IMR-90 (cell line): Measurements from ENCODE around the gene MARS1. TPM values are rescaled to one million over a fixed set of nuclear protein-coding genes. Genes with fewer than 3 reads are reported as not detected.

Experiments used
- ATAC-seq: fragments of 200-7000 bp; cut with Tn5 transposase; 2 replicates; pipeline ENCODE4 v1.9.1; 2020; ENCODE audit warnings: low read depth, mild to moderate bottlenecking, moderate library complexity
- BruUV-seq: library from RNA; stranded (reverse); fragments of 400-500 nt; replicated peaks from 2 replicates; lab custom pipeline; 2021; lab: Mats Ljungman, UMichigan
- CTCF ChIA-PET: fragments of 300-600 bp; formaldehyde crosslinking; extraction: SDS; loops from one replicate; lab custom pipeline; 2021; ENCODE audit warnings: antibody characterized with exemption; lab: Yijun Ruan, JAX
- POLR2A ChIA-PET: fragments of 300-600 bp; sonication (Branson Sonifier 250); formaldehyde crosslinking; loops from one replicate; lab custom pipeline; 2022; ENCODE audit warnings: antibody characterized with exemption; ENCODE audit not compliant: unreplicated experiment; lab: Charles Lee
- DNase-seq: peaks from one replicate; pipeline ENCODE4 v3.0.0; 2013
- H2AFZ ChIP-seq: replicated peaks from 2 replicates; pipeline ENCODE3; 2013; ENCODE audit warnings: low read length, mild to moderate bottlenecking; ENCODE audit not compliant: poor library complexity
- H2AK5ac ChIP-seq: 2 replicates; pipeline ENCODE4 v1.6.1; 2013; ENCODE audit warnings: low read depth, low read length, inconsistent platforms
- H2AK9ac ChIP-seq: replicated peaks from 2 replicates; pipeline ENCODE3; 2013; ENCODE audit warnings: mild to moderate bottlenecking, low read depth, low read length, moderate library complexity; ENCODE audit not compliant: poor library complexity
- H2BK120ac ChIP-seq: 2 replicates; pipeline ENCODE4 v1.6.1; 2013; ENCODE audit warnings: low read depth, low read length, inconsistent platforms
- H2BK15ac ChIP-seq: 3 replicates; pipeline ENCODE4 v1.6.1; 2013; ENCODE audit warnings: low read depth, low read length, inconsistent platforms
- H2BK20ac ChIP-seq: 2 replicates; pipeline ENCODE4 v1.6.1; 2013; ENCODE audit warnings: low read depth, mild to moderate bottlenecking, inconsistent platforms, low read length, moderate library complexity
- H2BK5ac ChIP-seq: 2 replicates; pipeline ENCODE4 v1.6.1; 2013; ENCODE audit warnings: mild to moderate bottlenecking, low read depth, low read length, inconsistent platforms; ENCODE audit not compliant: poor library complexity, severe bottlenecking
- H3K14ac ChIP-seq: replicated peaks from 2 replicates; pipeline ENCODE4 v1.6.1; 2013; ENCODE audit warnings: low read depth, low read length, inconsistent platforms
- H3K18ac ChIP-seq: 2 replicates; pipeline ENCODE4 v1.6.1; 2013; ENCODE audit warnings: low read depth, low read length, control low read depth
- H3K23ac ChIP-seq: 2 replicates; pipeline ENCODE4 v1.6.1; 2013; ENCODE audit warnings: low read depth, low read length, inconsistent platforms
- H3K27ac ChIP-seq: 2 replicates; pipeline ENCODE4 v1.5.1; 2013; ENCODE audit warnings: mild to moderate bottlenecking, control low read depth, low read length; ENCODE audit not compliant: insufficient read depth
- H3K27me3 ChIP-seq: 2 replicates; pipeline ENCODE4 v1.6.1; 2013; ENCODE audit warnings: low read length; ENCODE audit not compliant: control insufficient read depth, insufficient read depth
- H3K36me3 ChIP-seq: 2 replicates; pipeline ENCODE4 v1.6.1; 2013; ENCODE audit warnings: low read length, mixed read lengths; ENCODE audit not compliant: control insufficient read depth, insufficient read depth
- H3K4ac ChIP-seq: 2 replicates; pipeline ENCODE4 v1.6.1; 2013; ENCODE audit warnings: low read depth, low read length, inconsistent platforms
- H3K4me1 ChIP-seq: 2 replicates; pipeline ENCODE4 v1.6.1; 2013; ENCODE audit warnings: low read length, mixed read lengths; ENCODE audit not compliant: control insufficient read depth, insufficient read depth
- H3K4me2 ChIP-seq: 2 replicates; pipeline ENCODE4 v1.6.1; 2013; ENCODE audit warnings: low read depth, mild to moderate bottlenecking, control low read depth, low read length, moderate library complexity
- H3K4me3 ChIP-seq: 2 replicates; pipeline ENCODE4 v1.5.1; 2013; ENCODE audit warnings: low read depth, mild to moderate bottlenecking, control low read depth, low read length, moderate library complexity; ENCODE audit not compliant: insufficient read depth
- H3K56ac ChIP-seq: 2 replicates; pipeline ENCODE4 v1.6.1; 2013; ENCODE audit warnings: low read length, inconsistent platforms; ENCODE audit not compliant: insufficient read depth; ENCODE audit errors: extremely low read depth
- H3K79me1 ChIP-seq, 2 experiments: 2 replicates each; pipeline ENCODE4 v1.6.1; 2013; ENCODE audit warnings: low read length in 2 of 2, inconsistent platforms in 1 of 2, low read depth in 1 of 2
- H3K9ac ChIP-seq: 2 replicates; pipeline ENCODE4 v1.6.1; 2013; ENCODE audit warnings: low read depth, low read length, control low read depth
- H3K9me1 ChIP-seq: 2 replicates; pipeline ENCODE4 v1.6.1; 2013; ENCODE audit warnings: low read length, inconsistent platforms; ENCODE audit not compliant: insufficient read depth
- H3K9me3 ChIP-seq: 2 replicates; pipeline ENCODE4 v1.6.1; 2013; ENCODE audit warnings: low read length; ENCODE audit not compliant: control insufficient read depth, insufficient read depth
- H4K20me1 ChIP-seq: 2 replicates; pipeline ENCODE4 v1.6.1; 2013; ENCODE audit warnings: low read length, inconsistent platforms; ENCODE audit not compliant: insufficient read depth
- H4K5ac ChIP-seq: 2 replicates; pipeline ENCODE4 v1.6.1; 2013; ENCODE audit warnings: mild to moderate bottlenecking, low read depth, low read length, control low read depth
- H4K8ac ChIP-seq, 2 experiments: 2 replicates each; pipeline ENCODE4 v1.6.1; 2013; ENCODE audit warnings: low read depth in 2 of 2, low read length in 2 of 2, control low read depth in 1 of 2, inconsistent platforms in 1 of 2
- H4K91ac ChIP-seq: 2 replicates; pipeline ENCODE4 v1.6.1; 2013; ENCODE audit warnings: low read depth, low read length, inconsistent platforms; ENCODE audit not compliant: insufficient read depth
- CHD1 ChIP-seq: IDR thresholded peaks from 2 replicates; pipeline ENCODE4 v1.6.1; 2012; ENCODE audit warnings: low read depth, low read length, improper control_type of control experiment
- FOS ChIP-seq: fragments of 150-350 bp; IDR thresholded peaks from 2 replicates; pipeline ENCODE4 v1.6.1; 2016; ENCODE audit warnings: low read depth, low read length
- MAZ ChIP-seq: IDR thresholded peaks from 2 replicates; pipeline ENCODE4 v1.6.1; 2012; ENCODE audit warnings: low read depth, mild to moderate bottlenecking, low read length, improper control_type of control experiment, moderate library complexity, borderline replicate concordance
- MXI1 ChIP-seq: IDR thresholded peaks from 2 replicates; pipeline ENCODE4 v1.6.1; 2012; ENCODE audit warnings: low read depth, mild to moderate bottlenecking, low read length, moderate library complexity, borderline replicate concordance
- NFE2L2 ChIP-seq: fragments of 150-350 bp; IDR thresholded peaks from 2 replicates; pipeline ENCODE4 v1.6.1; 2016; ENCODE audit warnings: low read depth, mild to moderate bottlenecking, low read length
- SMC3 ChIP-seq: fragments of 150-350 bp; IDR thresholded peaks from 2 replicates; pipeline ENCODE4 v1.6.1; 2016; ENCODE audit warnings: low read depth, mild to moderate bottlenecking, antibody characterized with exemption, low read length, moderate library complexity
- WGBS, 2 experiments: methylation state at CpG; one replicate each; pipeline versions ENCODE4 v1.1.5 to v1.1.7; 2013; ENCODE audit warnings: missing lambda C conversion rate in 2 of 2; ENCODE audit not compliant: insufficient read length in 1 of 2; ENCODE audit errors: extremely low coverage in 2 of 2; 5-methylcytosine and 5-hydroxymethylcytosine counted together
- dilution Hi-C: fragments of 300-500 bp; cut with HindIII; formaldehyde crosslinking; loops from one replicate; pipeline ENCODE4 v1.14.3; 2018; ENCODE audit warnings: low sequenced_read_pairs; ENCODE audit not compliant: unreplicated experiment
- in situ Hi-C: fragments of 300-500 bp; cut with MboI; formaldehyde crosslinking; loops from 3 replicates; pipeline ENCODE4 v1.14.3; 2019; ENCODE audit warnings: low sequenced_read_pairs, inconsistent platforms, mixed read lengths
- intact Hi-C: fragments of 100-400 bp; cut with micrococcal nuclease; formaldehyde crosslinking; loops from 2 replicates; pipeline ENCODE4 v1.10.0; 2022
- polyA plus RNA-seq, 3 experiments: library from polyadenylated mRNA; depleted of rRNA; stranded (reverse); fragments of >200 nt; gene quantifications; 2 replicates each; pipeline ENCODE4 v1.2.3, GENCODE V29; 2012; ENCODE audit warnings: low replicate concordance in 1 of 3
- total RNA-seq: library from RNA; depleted of rRNA; stranded (reverse); fragments of >200 nt; gene quantifications from 2 replicates; pipeline ENCODE4 v1.2.3, GENCODE V29; 2012

Gene MARS1
- total and polyA plus RNA-seq, 2 of the 4 experiments (the other 2 are of a cell fraction) = 156 to 164 TPM

DNA sequence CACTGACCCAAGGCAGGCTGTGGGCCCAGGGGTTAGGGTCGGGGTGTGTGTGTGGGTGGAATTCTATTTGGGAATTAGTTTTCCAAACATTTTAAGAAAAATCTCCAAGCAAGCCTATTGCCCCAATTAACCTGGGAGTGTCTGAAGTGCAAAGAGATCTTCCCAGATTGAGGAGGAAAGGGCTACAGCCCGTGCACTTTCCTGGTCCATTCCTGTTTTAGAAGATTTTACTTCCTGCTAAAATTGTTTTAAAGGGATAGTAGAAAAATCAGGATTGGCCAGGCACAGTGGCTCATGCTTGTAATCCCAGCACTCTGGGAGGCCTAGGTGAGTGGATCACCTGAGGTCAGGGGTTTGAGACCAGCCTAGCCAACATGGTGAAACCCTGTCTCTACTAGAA lies 53.8 kb downstream of the MARS1 start:
- Histone ChIP-seq H2BK5ac (no peak overlapping the region), H3K4me1 (peaks cover 13% of the 10 kb centered on the region), H2AK5ac (no peak overlapping the region), H3K23ac (no peak overlapping the region), H4K8ac (no peak overlapping the region), H3K4me3 (no peak overlapping the region), H3K9me1 (peaks cover 23% of the 10 kb centered on the region), H4K20me1 (peaks cover 42% of the 10 kb centered on the region), H3K4me2 (no peak overlapping the region), H4K91ac (no peak overlapping the region), H2AK9ac (no peak overlapping the region), H3K9me3 (no peaks in the 10 kb centered on the region), H2BK120ac (no peak overlapping the region), H4K5ac (no peak overlapping the region), H3K79me1 (peaks cover 45 to 73% of the 10 kb centered on the region in 2 experiments), H3K27ac (no peak overlapping the region), H2BK15ac (no peak overlapping the region), H3K36me3 (peaks cover 33% of the 10 kb centered on the region), H3K56ac (no peak overlapping the region), H3K9ac (no peak overlapping the region), H3K27me3 (no peaks in the 10 kb centered on the region), H2AFZ (no peak overlapping the region), H2BK20ac (no peak overlapping the region), H3K14ac (no peak overlapping the region), H3K4ac (no peak overlapping the region), H3K18ac (no peak overlapping the region)
- ChIA-PET CTCF (no interaction called here), POLR2A (no interaction called here)
- DNase-seq = no peak
- WGBS, 2 experiments = no CpG with 5 or more reads among the region's 2 CpGs
- BruUV-seq = no TSS peak
- in situ Hi-C loops (no loop called here), dilution Hi-C loops (no loop called here), intact Hi-C loops (no loop called here)
- TF ChIP-seq CHD1 = no peak
- TF ChIP-seq NFE2L2 = no peak
- TF ChIP-seq FOS = no peak
- no peak for TF ChIP-seq MXI1
- no peak for TF ChIP-seq SMC3
- TF ChIP-seq MAZ = no peak
- no peak for ATAC-seq
